Hepatocyte (in vitro differentiated cells): Measurements from ENCODE around the gene KLHL20. TPM values are rescaled to one million over a fixed set of nuclear protein-coding genes. Genes with fewer than 3 reads are reported as not detected.
"Not testable (repeated sequence)": the region's sequence is repeated elsewhere in the genome, so short reads cannot be mapped to it uniquely, and the experiment has no call there.

ENCODE experiments used
- DNase-seq: peaks from one replicate; pipeline ENCODE4 v3.0.0-alpha.2; 2016; ENCODE audit warnings: low spot score
- H2AFZ ChIP-seq: fragments of 200-600 bp; sonication (generic); 2 replicates; pipeline ENCODE4 v1.6.0; 2016; ENCODE audit warnings: antibody characterized with exemption, mild to moderate bottlenecking
- H3K27ac ChIP-seq: fragments of 200-600 bp; sonication (generic); 2 replicates; pipeline ENCODE4 v1.5.1; 2016; ENCODE audit warnings: mild to moderate bottlenecking
- H3K27me3 ChIP-seq: fragments of 200-600 bp; sonication (generic); 2 replicates; pipeline ENCODE4 v1.6.1; 2016
- H3K36me3 ChIP-seq: fragments of 200-600 bp; sonication (generic); replicated peaks from 2 replicates; pipeline ENCODE4 v1.5.1; 2016; ENCODE audit warnings: low read depth; ENCODE audit not compliant: insufficient read depth
- H3K4me1 ChIP-seq: fragments of 200-600 bp; sonication (generic); 2 replicates; pipeline ENCODE4 v1.5.1; 2016; ENCODE audit warnings: mild to moderate bottlenecking, moderate library complexity; ENCODE audit not compliant: insufficient read depth
- H3K4me2 ChIP-seq: fragments of 200-600 bp; sonication (generic); 2 replicates; pipeline ENCODE4 v1.6.0; 2016
- H3K4me3 ChIP-seq: fragments of 200-600 bp; sonication (generic); 2 replicates; pipeline ENCODE4 v1.5.1; 2016; ENCODE audit warnings: mild to moderate bottlenecking
- H3K79me2 ChIP-seq: fragments of 200-600 bp; sonication (generic); 2 replicates; pipeline ENCODE4 v1.6.0; 2017; ENCODE audit warnings: mild to moderate bottlenecking
- H3K9me2 ChIP-seq: fragments of 200-600 bp; sonication (generic); replicated peaks from 2 replicates; pipeline ENCODE4 v1.6.0; 2017; ENCODE audit warnings: mild to moderate bottlenecking; ENCODE audit not compliant: insufficient read depth
- H3K9me3 ChIP-seq: fragments of 200-600 bp; sonication (generic); 2 replicates; pipeline ENCODE4 v1.5.1; 2016; ENCODE audit warnings: low read depth, mild to moderate bottlenecking
- H4K20me1 ChIP-seq: fragments of 200-600 bp; sonication (generic); 2 replicates; pipeline ENCODE4 v1.6.0; 2016; ENCODE audit warnings: mild to moderate bottlenecking; ENCODE audit not compliant: insufficient read depth, poor library complexity, severe bottlenecking
- EZH2 ChIP-seq: fragments of 200-600 bp; sonication (generic); IDR thresholded peaks from 2 replicates; pipeline ENCODE4 v1.6.1; 2016; ENCODE audit warnings: antibody characterized with exemption, mild to moderate bottlenecking, borderline replicate concordance
- EZH2phosphoT487 ChIP-seq: fragments of 200-600 bp; sonication (generic); IDR thresholded peaks from one replicate; pipeline ENCODE4 v1.6.1; 2018; ENCODE audit warnings: antibody characterized with exemption, mild to moderate bottlenecking, low read depth, moderate library complexity; ENCODE audit not compliant: unreplicated experiment, severe bottlenecking
- WGBS: methylation state at CpG from one replicate; pipeline ENCODE4 v1.1.6; 2016; ENCODE audit warnings: low lambda C conversion rate; ENCODE audit errors: missing lambda C conversion rate; 5-methylcytosine and 5-hydroxymethylcytosine counted together
- polyA plus RNA-seq: library from polyadenylated mRNA; unstranded; fragments of >200 nt; fragmentation: Nextera tagmentation; extraction: Ambion mirVana; gene quantifications from 2 replicates; pipeline ENCODE4 v1.2.1, GENCODE V29; 2016
- total RNA-seq: library from RNA; depleted of rRNA; stranded (reverse); fragments of >200 nt; gene quantifications from 2 replicates; pipeline ENCODE4 v1.2.3, GENCODE V29; 2014
- TF ChIP-seq, protein P1 (sequence below): fragments of 200-600 bp; sonication (generic); IDR thresholded peaks from 2 replicates; pipeline ENCODE4 v1.5.1; 2016; ENCODE audit warnings: antibody characterized with exemption, mild to moderate bottlenecking; ENCODE audit not compliant: poor library complexity

Gene KLHL20, protein sequence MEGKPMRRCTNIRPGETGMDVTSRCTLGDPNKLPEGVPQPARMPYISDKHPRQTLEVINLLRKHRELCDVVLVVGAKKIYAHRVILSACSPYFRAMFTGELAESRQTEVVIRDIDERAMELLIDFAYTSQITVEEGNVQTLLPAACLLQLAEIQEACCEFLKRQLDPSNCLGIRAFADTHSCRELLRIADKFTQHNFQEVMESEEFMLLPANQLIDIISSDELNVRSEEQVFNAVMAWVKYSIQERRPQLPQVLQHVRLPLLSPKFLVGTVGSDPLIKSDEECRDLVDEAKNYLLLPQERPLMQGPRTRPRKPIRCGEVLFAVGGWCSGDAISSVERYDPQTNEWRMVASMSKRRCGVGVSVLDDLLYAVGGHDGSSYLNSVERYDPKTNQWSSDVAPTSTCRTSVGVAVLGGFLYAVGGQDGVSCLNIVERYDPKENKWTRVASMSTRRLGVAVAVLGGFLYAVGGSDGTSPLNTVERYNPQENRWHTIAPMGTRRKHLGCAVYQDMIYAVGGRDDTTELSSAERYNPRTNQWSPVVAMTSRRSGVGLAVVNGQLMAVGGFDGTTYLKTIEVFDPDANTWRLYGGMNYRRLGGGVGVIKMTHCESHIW
- 23.1 and 24.2 TPM in 2 replicates for total RNA-seq
- 10.0 and 15.6 TPM in 2 replicates for polyA plus RNA-seq

DNA sequence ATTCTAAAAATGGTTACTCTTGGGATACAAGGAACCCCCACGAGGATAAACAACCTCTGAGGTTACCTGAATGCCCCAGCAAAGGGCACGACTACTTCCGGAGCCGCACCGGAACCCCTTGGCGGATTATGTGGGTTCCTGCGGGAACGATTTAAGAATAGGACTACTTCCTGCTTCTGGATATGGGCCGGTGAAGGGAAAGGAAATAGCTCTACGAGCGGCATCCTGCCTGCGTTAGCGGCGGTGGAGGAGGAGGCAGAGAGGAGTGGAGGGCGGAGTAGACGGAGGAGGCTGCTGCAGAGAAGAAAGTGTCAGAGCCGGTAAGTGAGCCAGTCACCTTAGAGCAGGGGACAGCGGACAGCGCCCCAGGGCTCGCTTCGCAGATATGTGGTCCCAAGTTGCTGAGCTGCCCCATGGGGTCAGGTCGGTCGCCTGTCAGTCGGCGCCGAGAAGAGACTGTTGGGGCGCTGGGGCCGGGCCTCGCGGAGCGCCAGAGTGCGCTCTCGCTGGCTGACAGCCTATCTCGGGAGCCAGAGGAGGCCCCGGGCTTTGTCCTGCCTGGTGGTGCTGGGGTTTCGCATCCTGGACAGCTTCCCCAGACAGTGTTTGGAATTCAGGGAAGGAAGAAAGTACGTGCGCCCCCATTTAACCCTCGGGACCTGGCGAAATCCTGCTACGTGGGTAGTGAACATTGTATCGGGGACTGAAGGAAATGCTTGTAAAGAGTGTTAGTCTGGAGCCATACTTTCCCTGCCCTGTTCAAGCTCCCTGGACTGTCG lies at the start of gene KLHL20:
Gene KLHL20 (plus strand): TSS at position 223 of the 779 bp plus-strand sequence. CDS start 1,063 bp downstream, outside the sequence.
- Histone ChIP-seq H3K79me2 (peaks cover 40% of the 10 kb centered on the region), H3K27me3 (peaks cover 5% of the 10 kb centered on the region), H4K20me1 (peaks cover 9% of the 10 kb centered on the region), H3K4me3 (peak within 1 kb of the TSS; percentile 61), H2AFZ (peak within 1 kb of the TSS; percentile 100), H3K4me2 (peak within 1 kb of the TSS; percentile 76), H3K9me2 (no peaks in the 10 kb centered on the region), H3K27ac (peak within 1 kb of the TSS; percentile 90), H3K9me3 (no peaks in the 10 kb centered on the region), H3K36me3 (no peaks in the 10 kb centered on the region), H3K4me1 (peaks cover 22% of the 10 kb centered on the region)
- DNase-seq: peak; percentile 90
- TF ChIP-seq, protein P1, sequence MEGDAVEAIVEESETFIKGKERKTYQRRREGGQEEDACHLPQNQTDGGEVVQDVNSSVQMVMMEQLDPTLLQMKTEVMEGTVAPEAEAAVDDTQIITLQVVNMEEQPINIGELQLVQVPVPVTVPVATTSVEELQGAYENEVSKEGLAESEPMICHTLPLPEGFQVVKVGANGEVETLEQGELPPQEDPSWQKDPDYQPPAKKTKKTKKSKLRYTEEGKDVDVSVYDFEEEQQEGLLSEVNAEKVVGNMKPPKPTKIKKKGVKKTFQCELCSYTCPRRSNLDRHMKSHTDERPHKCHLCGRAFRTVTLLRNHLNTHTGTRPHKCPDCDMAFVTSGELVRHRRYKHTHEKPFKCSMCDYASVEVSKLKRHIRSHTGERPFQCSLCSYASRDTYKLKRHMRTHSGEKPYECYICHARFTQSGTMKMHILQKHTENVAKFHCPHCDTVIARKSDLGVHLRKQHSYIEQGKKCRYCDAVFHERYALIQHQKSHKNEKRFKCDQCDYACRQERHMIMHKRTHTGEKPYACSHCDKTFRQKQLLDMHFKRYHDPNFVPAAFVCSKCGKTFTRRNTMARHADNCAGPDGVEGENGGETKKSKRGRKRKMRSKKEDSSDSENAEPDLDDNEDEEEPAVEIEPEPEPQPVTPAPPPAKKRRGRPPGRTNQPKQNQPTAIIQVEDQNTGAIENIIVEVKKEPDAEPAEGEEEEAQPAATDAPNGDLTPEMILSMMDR: peak; percentile 10
- no peak for TF ChIP-seq EZH2
- no peak for TF ChIP-seq EZH2phosphoT487
- 1% methylated on average over 43 of the region's 43 CpGs for WGBS

DNA sequence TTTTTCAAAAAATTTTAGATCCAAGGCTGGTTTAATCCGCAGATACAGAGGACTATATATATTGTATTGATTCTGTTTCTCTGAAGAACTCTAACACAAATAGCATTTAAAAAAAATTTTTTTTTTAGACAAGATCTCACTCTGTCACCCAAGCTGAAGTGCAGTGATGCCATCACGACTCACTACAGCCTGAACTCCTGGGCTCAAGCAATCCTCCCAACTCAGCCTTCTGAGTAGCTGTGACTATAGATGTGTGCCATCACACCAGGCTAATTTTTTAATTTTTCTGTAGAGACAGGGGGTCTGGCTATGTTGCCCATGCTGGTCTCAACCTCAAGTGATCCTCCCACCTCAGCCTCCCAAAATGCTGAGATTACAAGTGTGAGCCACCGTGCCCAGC lies 48.1 kb upstream of the KLHL20 start:
- WGBS: 90% methylated on average over 3 of the region's 3 CpGs
- H4K20me1 ChIP-seq: no peaks in the 10 kb centered on the region

DNA sequence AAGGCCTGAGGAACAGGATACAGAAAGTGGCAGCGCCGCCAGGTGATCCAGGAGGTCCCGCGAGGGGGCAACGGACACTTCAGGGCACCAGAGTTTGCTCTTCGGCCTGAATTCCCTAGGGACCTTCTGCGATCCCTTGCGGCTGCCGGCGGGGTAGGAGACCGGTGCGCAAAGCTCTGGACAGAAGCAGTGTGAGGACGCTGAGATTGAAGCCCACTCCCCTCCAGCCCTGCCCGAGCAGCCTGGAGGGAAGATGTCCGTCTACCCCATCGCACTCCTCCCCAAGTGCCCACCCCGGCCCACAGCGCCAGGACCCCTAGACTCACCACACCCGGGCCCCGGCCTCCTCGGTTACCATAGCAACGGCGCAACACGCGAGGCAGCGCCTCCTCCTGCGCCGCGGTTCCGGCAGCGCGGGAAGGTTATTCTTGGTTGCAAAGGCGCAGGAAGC lies 45.3 kb upstream of the KLHL20 start, which contains the start of gene ANKRD45:
Gene ANKRD45 (minus strand): TSS at position 361 of the 451 bp plus-strand sequence. CDS start 10,433 bp downstream, outside the sequence.
- Histone ChIP-seq H3K27me3 (no peaks in the 10 kb centered on the region), H3K9me3 (no peaks in the 10 kb centered on the region), H3K9me2 (no peaks in the 10 kb centered on the region), H3K4me3 (no peak within 1 kb of the TSS), H2AFZ (no peak within 1 kb of the TSS), H3K79me2 (no peaks in the 10 kb centered on the region), H3K4me1 (no peaks in the 10 kb centered on the region), H3K4me2 (peak within 1 kb of the TSS; percentile 69), H4K20me1 (no peaks in the 10 kb centered on the region), H3K36me3 (no peaks in the 10 kb centered on the region), H3K27ac (no peak within 1 kb of the TSS)
- 33% methylated on average over 31 of the region's 33 CpGs for WGBS
- DNase-seq: peak; percentile 57
- TF ChIP-seq EZH2phosphoT487: no peak
- TF ChIP-seq EZH2: no peak
- TF ChIP-seq, protein P1: no peak

More for the DNA sequence above, 48.1 kb upstream of the KLHL20 start:
- Histone ChIP-seq H3K27ac (no peak overlapping the region), H3K9me3 (no peaks in the 10 kb centered on the region), H3K4me1 (no peaks in the 10 kb centered on the region), H3K79me2 (no peaks in the 10 kb centered on the region), H2AFZ (no peak overlapping the region), H3K4me2 (no peak overlapping the region), H3K36me3 (no peaks in the 10 kb centered on the region), H3K4me3 (no peak overlapping the region), H3K9me2 (no peaks in the 10 kb centered on the region), H3K27me3 (no peaks in the 10 kb centered on the region)
- no peak for TF ChIP-seq EZH2phosphoT487
- TF ChIP-seq EZH2: no peak
- TF ChIP-seq, protein P1: no peak
- DNase-seq: no peak

DNA sequence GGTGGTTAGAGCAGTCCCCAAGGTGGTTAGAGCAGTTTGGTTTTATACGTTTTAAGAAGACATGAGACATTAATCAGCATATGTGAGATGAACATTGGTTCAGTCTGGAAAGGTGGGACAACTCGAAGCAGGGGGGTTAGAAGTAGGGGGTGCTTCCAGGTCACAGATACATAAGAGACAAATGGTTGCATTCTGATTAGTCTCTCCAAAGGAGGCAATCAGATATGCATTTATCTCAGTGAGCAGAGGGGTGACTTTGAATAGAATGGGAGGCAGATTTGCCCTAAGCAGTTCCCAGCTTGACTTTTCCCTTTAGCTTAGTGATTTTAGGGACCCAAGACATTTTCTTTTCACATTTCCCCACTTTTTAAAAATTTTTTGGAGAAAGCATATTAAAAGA lies 40.3 kb upstream of the KLHL20 start:
- WGBS: 79% methylated on average over 2 of the region's 2 CpGs

DNA sequence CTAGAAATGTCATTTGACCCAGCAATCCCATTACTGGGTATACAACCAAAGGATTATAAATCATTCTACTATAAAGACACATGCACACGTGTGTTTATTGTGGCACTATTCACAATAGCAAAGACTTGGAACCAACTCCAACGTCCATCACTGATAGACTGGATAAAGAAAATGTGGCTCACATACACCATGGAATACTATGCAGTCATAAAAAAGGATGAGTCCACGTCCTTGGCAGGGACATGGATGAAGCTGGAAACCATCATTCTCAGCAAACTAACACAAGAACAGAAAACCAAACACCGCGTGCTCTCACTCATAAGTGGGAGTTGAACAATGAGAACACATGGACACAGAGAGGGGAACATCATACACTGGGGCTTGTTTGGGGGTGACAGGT lies 34.6 kb upstream of the KLHL20 start:
- H3K36me3 ChIP-seq, H2AFZ ChIP-seq, H3K79me2 ChIP-seq, H3K27ac ChIP-seq, H3K27me3 ChIP-seq, H4K20me1 ChIP-seq, DNase-seq, H3K4me2 ChIP-seq, H3K9me2 ChIP-seq, H3K4me1 ChIP-seq, H3K9me3 ChIP-seq, H3K4me3 ChIP-seq: not testable (repeated sequence)
- WGBS: 93% methylated on average over 5 of the region's 5 CpGs

More for the DNA sequence above, 40.3 kb upstream of the KLHL20 start:
- H3K9me3 ChIP-seq, H3K79me2 ChIP-seq, DNase-seq, H3K4me1 ChIP-seq, H3K4me2 ChIP-seq, H3K36me3 ChIP-seq, H3K4me3 ChIP-seq, H2AFZ ChIP-seq, H3K27me3 ChIP-seq, H3K9me2 ChIP-seq, H3K27ac ChIP-seq, H4K20me1 ChIP-seq: not testable (repeated sequence)
